Esophagus squamous epithelium (tissue), 4 donors: ENCODE measurements around the gene C5AR1.

Experiments
- POLR2A ChIP-seq, 4 donors: fragments of 450-650 bp; IDR thresholded peaks; one replicate each; pipeline ENCODE4 v1.6.1; 2017; ENCODE audit warnings: antibody characterized with exemption in 4 of 4, mild to moderate bottlenecking in 4 of 4, moderate library complexity in 3 of 4
- TF ChIP-seq, protein P1 (sequence below), 6 experiments: fragments of 450-650 bp in 4 of 6; fragments of 200-600 bp in 2 of 6; sonication (generic) in 2 of 6; IDR thresholded peaks; one replicate each; pipeline ENCODE4 v1.5.1; 2016 to 2019; ENCODE audit warnings: antibody characterized with exemption in 6 of 6, mild to moderate bottlenecking in 4 of 6, moderate library complexity in 4 of 6

DNA sequence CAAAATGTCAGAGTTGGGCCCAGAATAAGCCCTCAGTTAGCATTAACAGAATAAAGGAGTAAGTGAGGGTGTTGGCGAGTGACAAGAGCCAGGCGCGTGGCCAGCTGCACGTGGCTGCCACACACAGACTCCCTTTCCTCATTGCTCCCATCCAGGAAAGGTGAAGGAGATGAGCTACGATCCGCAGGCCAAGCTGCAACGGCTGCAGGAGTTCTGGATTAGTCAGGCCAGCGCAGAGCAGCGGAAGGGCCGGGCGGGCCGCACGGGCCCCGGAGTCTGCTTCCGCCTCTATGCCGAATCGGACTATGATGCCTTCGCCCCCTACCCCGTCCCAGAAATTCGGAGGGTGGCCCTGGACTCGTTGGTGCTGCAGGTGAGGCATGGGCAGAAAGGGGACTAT is 52.7 kb downstream of the C5AR1 start:
- TF ChIP-seq, protein P1, sequence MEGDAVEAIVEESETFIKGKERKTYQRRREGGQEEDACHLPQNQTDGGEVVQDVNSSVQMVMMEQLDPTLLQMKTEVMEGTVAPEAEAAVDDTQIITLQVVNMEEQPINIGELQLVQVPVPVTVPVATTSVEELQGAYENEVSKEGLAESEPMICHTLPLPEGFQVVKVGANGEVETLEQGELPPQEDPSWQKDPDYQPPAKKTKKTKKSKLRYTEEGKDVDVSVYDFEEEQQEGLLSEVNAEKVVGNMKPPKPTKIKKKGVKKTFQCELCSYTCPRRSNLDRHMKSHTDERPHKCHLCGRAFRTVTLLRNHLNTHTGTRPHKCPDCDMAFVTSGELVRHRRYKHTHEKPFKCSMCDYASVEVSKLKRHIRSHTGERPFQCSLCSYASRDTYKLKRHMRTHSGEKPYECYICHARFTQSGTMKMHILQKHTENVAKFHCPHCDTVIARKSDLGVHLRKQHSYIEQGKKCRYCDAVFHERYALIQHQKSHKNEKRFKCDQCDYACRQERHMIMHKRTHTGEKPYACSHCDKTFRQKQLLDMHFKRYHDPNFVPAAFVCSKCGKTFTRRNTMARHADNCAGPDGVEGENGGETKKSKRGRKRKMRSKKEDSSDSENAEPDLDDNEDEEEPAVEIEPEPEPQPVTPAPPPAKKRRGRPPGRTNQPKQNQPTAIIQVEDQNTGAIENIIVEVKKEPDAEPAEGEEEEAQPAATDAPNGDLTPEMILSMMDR (IDR thresholded peaks at IDR 0.05): no peak
- no peak for TF ChIP-seq POLR2A (IDR thresholded peaks at IDR 0.05)
